ENCODE data around the gene MID1. TPM values are rescaled to one million over a fixed set of nuclear protein-coding genes. Genes with fewer than 3 reads are reported as not detected.

MID1 gene
- polyA plus RNA-seq, 3 donors = 0.05 to 0.10 TPM; not detected in 1

DNA sequence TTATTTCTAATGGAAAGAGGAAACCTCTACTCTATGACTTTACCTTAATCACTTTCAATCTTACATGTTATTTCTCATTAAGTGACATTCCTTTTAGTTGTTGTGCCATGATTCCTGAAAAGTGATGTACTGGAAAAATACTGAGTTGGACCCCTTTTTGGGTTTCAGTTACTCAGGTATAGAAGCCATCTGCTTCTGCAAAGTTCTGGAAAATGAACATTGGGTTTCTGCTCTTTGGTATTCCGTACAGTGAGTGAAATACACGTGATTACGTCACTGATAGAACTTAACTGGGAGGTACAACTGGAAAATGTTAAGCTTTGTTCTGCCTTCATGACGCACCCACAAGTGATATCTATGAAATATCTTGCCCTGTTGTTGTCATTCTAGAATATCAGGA is 114.7 kb downstream of the MID1 start:
- WGBS (ENCODE audit: insufficient coverage) = no CpG with 5 or more reads among the region's 4 CpGs
- Histone ChIP-seq H3K9ac (ENCODE audit: insufficient read depth, low read length, poor library complexity, severe bottlenecking) (no peak overlapping the region), H3K27me3 (ENCODE audit: control insufficient read depth in 2 of 2, insufficient read depth in 2 of 2, low read length in 2 of 2) (no peaks in the 10 kb centered on the region), H3K4me2 (replicated peaks; ENCODE audit: extremely low read depth, low read length, poor library complexity, severe bottlenecking) (no peak overlapping the region), H4K20me1 (ENCODE audit: insufficient read depth, low read length) (no peaks in the 10 kb centered on the region), H3K4me3 (replicated peaks in 1 of 3; ENCODE audit: low read depth in 2 of 3, low read length in 3 of 3) (no peak overlapping the region), H3K9me3 (replicated peaks in 1 of 2; ENCODE audit: control insufficient read depth in 1 of 2, insufficient read depth in 1 of 2, low read length in 2 of 2) (no peaks in the 10 kb centered on the region), H3K79me2 (ENCODE audit: insufficient read depth, low read length) (no peaks in the 10 kb centered on the region), H3K36me3 (replicated peaks in 1 of 2; ENCODE audit: control insufficient read depth in 1 of 2, insufficient read depth in 2 of 2, low read length in 2 of 2) (no peaks in the 10 kb centered on the region), H3K4me1 (ENCODE audit: control insufficient read depth in 1 of 2, insufficient read depth in 2 of 2, low read length in 2 of 2) (no peaks in the 10 kb centered on the region), H3K27ac (ENCODE audit: low read depth in 1 of 2, low read length in 2 of 2) (no peak overlapping the region), H2AFZ (ENCODE audit: insufficient read depth, low read depth, low read length, poor library complexity, severe bottlenecking) (no peak overlapping the region)
- no peaks in the 10 kb centered on the region for H3K27me3 Mint-ChIP-seq (ENCODE audit: low read depth in 3 of 3)
- TF ChIP-seq, protein P1, sequence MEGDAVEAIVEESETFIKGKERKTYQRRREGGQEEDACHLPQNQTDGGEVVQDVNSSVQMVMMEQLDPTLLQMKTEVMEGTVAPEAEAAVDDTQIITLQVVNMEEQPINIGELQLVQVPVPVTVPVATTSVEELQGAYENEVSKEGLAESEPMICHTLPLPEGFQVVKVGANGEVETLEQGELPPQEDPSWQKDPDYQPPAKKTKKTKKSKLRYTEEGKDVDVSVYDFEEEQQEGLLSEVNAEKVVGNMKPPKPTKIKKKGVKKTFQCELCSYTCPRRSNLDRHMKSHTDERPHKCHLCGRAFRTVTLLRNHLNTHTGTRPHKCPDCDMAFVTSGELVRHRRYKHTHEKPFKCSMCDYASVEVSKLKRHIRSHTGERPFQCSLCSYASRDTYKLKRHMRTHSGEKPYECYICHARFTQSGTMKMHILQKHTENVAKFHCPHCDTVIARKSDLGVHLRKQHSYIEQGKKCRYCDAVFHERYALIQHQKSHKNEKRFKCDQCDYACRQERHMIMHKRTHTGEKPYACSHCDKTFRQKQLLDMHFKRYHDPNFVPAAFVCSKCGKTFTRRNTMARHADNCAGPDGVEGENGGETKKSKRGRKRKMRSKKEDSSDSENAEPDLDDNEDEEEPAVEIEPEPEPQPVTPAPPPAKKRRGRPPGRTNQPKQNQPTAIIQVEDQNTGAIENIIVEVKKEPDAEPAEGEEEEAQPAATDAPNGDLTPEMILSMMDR (IDR thresholded peaks at IDR 0.05) = no peak
- no peak overlapping the region for H3K4me3 Mint-ChIP-seq
- no peak overlapping the region for H3K27ac Mint-ChIP-seq
- peaks cover 0 to 2% (median 0%) of the 10 kb centered on the region in 7 donors for H3K9me3 Mint-ChIP-seq
- no peaks in the 10 kb centered on the region for H3K36me3 Mint-ChIP-seq
- DNase-seq = no peak
- H3K4me1 Mint-ChIP-seq = no peaks in the 10 kb centered on the region
- intact Hi-C loops (cut with micrococcal nuclease) = no loop called here

DNA sequence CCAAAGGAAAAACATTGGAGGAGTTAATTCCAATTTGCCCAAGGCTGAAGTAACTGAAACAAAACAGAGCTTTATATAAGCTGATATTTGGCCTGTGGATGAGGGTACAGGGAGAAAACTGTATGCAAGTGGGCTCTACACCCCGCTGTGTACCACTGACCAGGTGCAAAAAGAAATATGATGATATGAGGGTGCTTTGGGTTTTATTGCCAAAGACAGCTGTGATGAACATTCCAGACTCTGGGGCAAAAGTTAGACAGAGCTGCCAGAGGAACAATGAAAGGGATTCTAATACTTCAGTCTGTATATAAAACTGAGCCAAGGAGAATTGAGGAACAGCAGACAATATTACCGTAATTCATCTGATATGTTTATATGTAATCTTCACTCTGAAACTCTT is 117.4 kb downstream of the MID1 start:
- H3K36me3 ChIP-seq (replicated peaks in 1 of 2; ENCODE audit: control insufficient read depth in 1 of 2, insufficient read depth in 2 of 2, low read length in 2 of 2) = no peaks in the 10 kb centered on the region
- no peak overlapping the region for H3K4me3 ChIP-seq (replicated peaks in 1 of 3; ENCODE audit: low read depth in 2 of 3, low read length in 3 of 3)
- TF ChIP-seq, protein P1 (IDR thresholded peaks at IDR 0.05) = no peak
- H3K27me3 Mint-ChIP-seq (ENCODE audit: low read depth in 3 of 3) = no peaks in the 10 kb centered on the region
- no peaks in the 10 kb centered on the region for H3K27me3 ChIP-seq (ENCODE audit: control insufficient read depth in 2 of 2, insufficient read depth in 2 of 2, low read length in 2 of 2)
- no peak overlapping the region for H3K27ac Mint-ChIP-seq
- intact Hi-C loops (cut with micrococcal nuclease) = no loop called here
- H3K4me1 ChIP-seq (ENCODE audit: control insufficient read depth in 1 of 2, insufficient read depth in 2 of 2, low read length in 2 of 2) = no peaks in the 10 kb centered on the region
- no peaks in the 10 kb centered on the region for H3K9me3 ChIP-seq (replicated peaks in 1 of 2; ENCODE audit: control insufficient read depth in 1 of 2, insufficient read depth in 1 of 2, low read length in 2 of 2)
- no peak overlapping the region for H2AFZ ChIP-seq (ENCODE audit: insufficient read depth, low read depth, low read length, poor library complexity, severe bottlenecking)
- H3K9me3 Mint-ChIP-seq = peaks cover 0 to 2% (median 0%) of the 10 kb centered on the region in 7 donors
- H3K27ac ChIP-seq (ENCODE audit: low read depth in 1 of 2, low read length in 2 of 2) = no peak overlapping the region
- no peak overlapping the region for H3K4me3 Mint-ChIP-seq
- no peaks in the 10 kb centered on the region for H3K4me1 Mint-ChIP-seq
- H3K79me2 ChIP-seq (ENCODE audit: insufficient read depth, low read length) = no peaks in the 10 kb centered on the region
- no peaks in the 10 kb centered on the region for H3K36me3 Mint-ChIP-seq
- H4K20me1 ChIP-seq (ENCODE audit: insufficient read depth, low read length) = no peaks in the 10 kb centered on the region
- no peak overlapping the region for H3K9ac ChIP-seq (ENCODE audit: insufficient read depth, low read length, poor library complexity, severe bottlenecking)
- no CpG with 5 or more reads among the region's 2 CpGs for WGBS (ENCODE audit: insufficient coverage)
- DNase-seq = no peak
- H3K4me2 ChIP-seq (replicated peaks; ENCODE audit: extremely low read depth, low read length, poor library complexity, severe bottlenecking) = no peak overlapping the region
